GM23248 (cell line): ENCODE data around the gene TBXAS1. TPM values are rescaled to one million over a fixed set of nuclear protein-coding genes. Genes with fewer than 3 reads are reported as not detected.

Experiments
- DNase-seq: peaks from one replicate; pipeline ENCODE4 v3.0.0-alpha.2; 2015
- H2AFZ ChIP-seq: fragments of 200-600 bp; sonication (generic); 2 replicates; pipeline ENCODE4 v1.6.1; 2016; ENCODE audit warnings: antibody characterized with exemption
- H3F3A ChIP-seq: fragments of 200-600 bp; sonication (generic); 2 replicates; pipeline ENCODE4 v1.6.1; 2016; ENCODE audit warnings: mild to moderate bottlenecking, antibody characterized with exemption, mixed run types; ENCODE audit not compliant: insufficient read depth
- H3K27ac ChIP-seq: fragments of 200-600 bp; sonication (generic); 2 replicates; pipeline ENCODE4 v1.5.1; 2016; ENCODE audit warnings: mild to moderate bottlenecking
- H3K27me3 ChIP-seq: fragments of 200-600 bp; sonication (generic); replicated peaks from 2 replicates; pipeline ENCODE4 v1.6.1; 2016; ENCODE audit warnings: mild to moderate bottlenecking; ENCODE audit not compliant: insufficient read depth
- H3K36me3 ChIP-seq: fragments of 200-600 bp; sonication (generic); 2 replicates; pipeline ENCODE4 v1.6.1; 2016; ENCODE audit warnings: low read depth, mild to moderate bottlenecking
- H3K4me1 ChIP-seq: fragments of 200-600 bp; sonication (generic); 2 replicates; pipeline ENCODE4 v1.6.1; 2016; ENCODE audit warnings: mild to moderate bottlenecking; ENCODE audit not compliant: insufficient read depth
- H3K4me2 ChIP-seq: fragments of 200-600 bp; sonication (generic); one replicate; pipeline ENCODE4 v1.6.1; 2016; ENCODE audit warnings: mild to moderate bottlenecking; ENCODE audit not compliant: unreplicated experiment
- H3K4me3 ChIP-seq: fragments of 200-600 bp; sonication (generic); 2 replicates; pipeline ENCODE4 v1.5.1; 2016; ENCODE audit warnings: mild to moderate bottlenecking
- H3K79me2 ChIP-seq: fragments of 200-600 bp; sonication (generic); 2 replicates; pipeline ENCODE4 v1.6.1; 2016; ENCODE audit warnings: mild to moderate bottlenecking; ENCODE audit not compliant: insufficient read depth
- H3K9ac ChIP-seq: fragments of 200-600 bp; sonication (generic); 2 replicates; pipeline ENCODE4 v1.6.1; 2016; ENCODE audit warnings: mild to moderate bottlenecking
- H3K9me2 ChIP-seq: fragments of 200-600 bp; sonication (generic); 2 replicates; pipeline ENCODE4 v1.6.1; 2016; ENCODE audit warnings: mixed run types, mild to moderate bottlenecking, moderate library complexity; ENCODE audit not compliant: insufficient read depth
- H3K9me3 ChIP-seq: fragments of 200-600 bp; sonication (generic); one replicate; pipeline ENCODE4 v1.6.1; 2017; ENCODE audit warnings: low read depth
- H4K20me1 ChIP-seq: fragments of 200-600 bp; sonication (generic); 2 replicates; pipeline ENCODE4 v1.6.0; 2016; ENCODE audit not compliant: insufficient read depth
- EZH2 ChIP-seq: fragments of 200-600 bp; sonication (generic); IDR thresholded peaks from 2 replicates; pipeline ENCODE4 v1.6.1; 2018; ENCODE audit warnings: antibody characterized with exemption, mild to moderate bottlenecking; ENCODE audit not compliant: insufficient read depth, poor library complexity, severe bottlenecking
- EZH2phosphoT487 ChIP-seq: fragments of 200-600 bp; sonication (generic); IDR thresholded peaks from 2 replicates; pipeline ENCODE4 v1.6.1; 2018; ENCODE audit warnings: antibody characterized with exemption, moderate library complexity, mild to moderate bottlenecking, low read depth; ENCODE audit not compliant: insufficient read depth
- WGBS, 2 experiments: methylation state at CpG; one replicate each; pipeline ENCODE4 v1.1.6; 2015 to 2017; ENCODE audit warnings: low lambda C conversion rate in 2 of 2, low coverage in 1 of 2; ENCODE audit errors: missing lambda C conversion rate in 2 of 2; 5-methylcytosine and 5-hydroxymethylcytosine counted together
- in situ Hi-C: fragments of 300-500 bp; cut with MboI; formaldehyde crosslinking; loops from 2 replicates; pipeline ENCODE4 v1.15.0; 2020
- polyA plus RNA-seq: library from polyadenylated mRNA; unstranded; fragments of >200 nt; fragmentation: Nextera tagmentation; extraction: Ambion mirVana; gene quantifications from 2 replicates; pipeline ENCODE4 v1.2.1, GENCODE V29; 2016
- total RNA-seq: library from RNA; depleted of rRNA; stranded (reverse); fragments of >200 nt; shearing (Covaris generic); gene quantifications from 2 replicates; pipeline ENCODE4 v1.2.3, GENCODE V29; 2014

The TBXAS1 gene
- total and polyA plus RNA-seq, 2 experiments from 2014 or later: 0.49 TPM; not detected in 1

- no peaks in the 10 kb centered on the region for H3K36me3 ChIP-seq
- no peak overlapping the region for H3K27ac ChIP-seq
- H4K20me1 ChIP-seq: no peaks in the 10 kb centered on the region
- no peak overlapping the region for H3K4me2 ChIP-seq
- H3K4me1 ChIP-seq: no peaks in the 10 kb centered on the region
- WGBS, 2 experiments: 86 to 89% methylated on average over 7 of the region's 7 CpGs
- H3K27me3 ChIP-seq: no peaks in the 10 kb centered on the region
- H3K79me2 ChIP-seq: no peaks in the 10 kb centered on the region
- H3K9me2 ChIP-seq: no peaks in the 10 kb centered on the region
- no peak overlapping the region for H2AFZ ChIP-seq
- no peaks in the 10 kb centered on the region for H3F3A ChIP-seq
- in situ Hi-C loops: loop anchor here (25.0 kb wide), 1 partner anchor 196 kb away; no protein-coding TSS in a partner anchor
- TF ChIP-seq EZH2phosphoT487 (no peak), EZH2 (no peak)
- H3K9me3 ChIP-seq: no peaks in the 10 kb centered on the region
- DNase-seq: no peak
- no peak overlapping the region for H3K4me3 ChIP-seq
- no peak overlapping the region for H3K9ac ChIP-seq
Measured at GRCh38 chr7:139791316-139791715, 37.7 kb upstream of the TBXAS1 start.

GRCh38 chr7:139797607-139798006 lies 31.5 kb upstream of the TBXAS1 start:
- Histone ChIP-seq H3K9me3 (no peaks in the 10 kb centered on the region), H3K27me3 (no peaks in the 10 kb centered on the region), H2AFZ (no peak overlapping the region), H3F3A (no peaks in the 10 kb centered on the region), H3K9me2 (no peaks in the 10 kb centered on the region), H3K79me2 (no peaks in the 10 kb centered on the region), H3K9ac (no peak overlapping the region), H4K20me1 (no peaks in the 10 kb centered on the region), H3K27ac (no peak overlapping the region), H3K4me1 (no peaks in the 10 kb centered on the region), H3K36me3 (no peaks in the 10 kb centered on the region), H3K4me3 (no peak overlapping the region), H3K4me2 (no peak overlapping the region)
- TF ChIP-seq EZH2 (no peak), EZH2phosphoT487 (no peak)
- 74 to 77% methylated on average over 2 of the region's 2 CpGs for WGBS, 2 experiments
- in situ Hi-C loops: loop anchor here (25.0 kb wide), 1 partner anchor 190 kb away; no protein-coding TSS in a partner anchor
- no peak for DNase-seq

- H3K4me1 ChIP-seq: peaks cover 5% of the 10 kb centered on the region; the same call in 1 of the 2 replicates
- peak overlapping the region; percentile 52; the same call in 1 of the 2 replicates for H2AFZ ChIP-seq
- H3K9ac ChIP-seq: no peak overlapping the region
- H3K27ac ChIP-seq: no peak overlapping the region
- H3K27me3 ChIP-seq: no peaks in the 10 kb centered on the region
- H3F3A ChIP-seq: no peaks in the 10 kb centered on the region
- no peaks in the 10 kb centered on the region for H3K36me3 ChIP-seq
- H3K9me3 ChIP-seq: no peaks in the 10 kb centered on the region
- no peaks in the 10 kb centered on the region for H3K79me2 ChIP-seq
- H3K9me2 ChIP-seq: no peaks in the 10 kb centered on the region
- H4K20me1 ChIP-seq: no peaks in the 10 kb centered on the region
- 26 to 39% methylated on average over 10 of the region's 10 CpGs for WGBS, 2 experiments
- TF ChIP-seq EZH2 (no peak), EZH2phosphoT487 (no peak)
- DNase-seq: no peak
- H3K4me3 ChIP-seq: no peak overlapping the region
- H3K4me2 ChIP-seq: no peak overlapping the region
- in situ Hi-C loops: loop anchor here (25.0 kb wide), 1 partner anchor 189 kb away; no protein-coding TSS in a partner anchor
Measured at GRCh38 chr7:139798221-139798620, 30.8 kb upstream of the TBXAS1 start.

- WGBS, 2 experiments: 76 to 80% methylated on average over 4 of the region's 4 CpGs
Measured at GRCh38 chr7:139798892-139799291, 30.2 kb upstream of the TBXAS1 start.

More at GRCh38 chr7:139798892-139799291, 30.2 kb upstream of the TBXAS1 start:
- Histone ChIP-seq H4K20me1 (no peaks in the 10 kb centered on the region), H2AFZ (no peak overlapping the region), H3K36me3 (no peaks in the 10 kb centered on the region), H3K4me3 (no peak overlapping the region), H3K4me1 (peaks cover 5% of the 10 kb centered on the region; the same call in 1 of the 2 replicates), H3K9me3 (no peaks in the 10 kb centered on the region), H3K27ac (no peak overlapping the region), H3K27me3 (no peaks in the 10 kb centered on the region), H3K9me2 (no peaks in the 10 kb centered on the region), H3F3A (no peaks in the 10 kb centered on the region), H3K9ac (no peak overlapping the region), H3K4me2 (no peak overlapping the region), H3K79me2 (no peaks in the 10 kb centered on the region)
- DNase-seq: no peak
- TF ChIP-seq EZH2phosphoT487 (no peak), EZH2 (no peak)
- in situ Hi-C loops: loop anchor here (25.0 kb wide), 1 partner anchor 188 kb away; no protein-coding TSS in a partner anchor
